ENCODE results near the gene SIGLEC9.

SIGLEC9 gene

GRCh38 chr19:51097796-51098195 is 26.9 kb upstream of the SIGLEC9 start:
- no peak for DNase-seq

GRCh38 chr19:51098365-51099046 is 26.2 kb upstream of the SIGLEC9 start:
- no peak for DNase-seq

DNA sequence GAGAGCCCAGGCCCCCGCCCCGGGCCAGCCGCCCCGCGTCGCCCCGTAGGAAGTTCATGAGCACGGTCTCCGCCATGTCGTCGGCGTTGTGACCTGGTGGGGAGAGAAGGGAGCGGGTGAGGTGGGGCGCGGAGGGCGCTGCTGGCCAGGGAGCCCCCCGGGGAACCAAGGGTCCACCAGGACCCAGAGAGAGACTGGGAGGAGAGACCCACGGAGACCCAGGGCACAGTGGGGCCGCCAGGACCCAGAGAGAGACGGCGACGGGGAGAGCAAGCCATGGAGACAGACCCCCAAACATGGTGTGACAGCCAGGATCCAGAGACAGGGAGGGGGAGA is 25.7 kb upstream of the SIGLEC9 start:
- no peak for DNase-seq

DNA sequence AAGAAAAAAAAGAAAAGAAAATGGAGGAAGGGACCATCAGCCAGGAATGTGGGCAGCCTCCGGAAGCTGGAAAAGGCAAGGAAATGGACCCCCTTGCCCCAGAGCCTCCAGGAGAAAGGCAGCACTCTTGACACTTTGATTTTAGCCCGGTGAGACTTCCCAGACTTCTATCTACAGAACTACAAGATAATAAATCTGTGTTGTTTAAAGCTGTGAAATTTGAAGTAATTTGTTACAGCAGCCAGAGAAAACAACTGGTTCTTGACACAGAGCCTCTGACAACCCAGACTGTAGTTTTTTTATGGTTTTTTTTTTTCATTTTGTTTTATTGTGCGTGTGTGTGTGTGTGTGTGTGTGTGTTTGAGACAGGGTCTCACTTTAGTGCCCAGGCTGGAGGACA is 24.1 kb upstream of the SIGLEC9 start:
- DNase-seq: no peak

DNA sequence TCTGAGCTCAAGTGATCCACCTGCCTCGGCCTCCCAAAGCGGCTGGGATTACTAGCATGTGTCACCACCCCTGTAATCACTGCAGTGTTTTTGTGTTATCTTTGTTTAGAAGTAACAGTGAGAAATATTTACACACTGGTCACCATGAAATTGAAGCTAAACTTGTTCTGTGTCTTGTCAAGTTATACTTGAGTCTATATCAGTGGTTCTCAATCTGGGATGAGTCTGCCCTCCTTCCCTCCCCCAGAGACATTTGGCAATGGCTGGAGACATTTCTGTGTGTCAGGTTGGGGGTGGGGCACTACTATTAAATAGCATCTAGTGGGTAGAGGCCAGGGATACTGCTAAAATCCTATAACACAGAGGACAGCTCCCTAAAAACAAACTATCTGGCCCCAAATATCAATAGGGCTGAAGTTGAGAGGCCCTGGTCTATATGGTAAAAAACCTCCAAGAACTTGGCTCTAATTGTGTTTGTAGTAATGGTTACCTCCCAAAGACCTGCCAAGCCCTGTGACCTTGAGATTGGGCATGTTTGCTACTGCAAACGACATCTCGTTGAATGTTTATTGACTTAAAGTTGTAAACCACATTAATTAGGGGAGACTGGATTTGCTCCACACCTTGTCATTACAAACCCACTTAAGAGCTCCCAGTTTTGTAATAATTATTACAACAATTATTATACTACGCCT is 23.4 kb upstream of the SIGLEC9 start:
- DNase-seq: no peak

GRCh38 chr19:51102991-51103390 is 21.7 kb upstream of the SIGLEC9 start:
- DNase-seq: no peak

DNA sequence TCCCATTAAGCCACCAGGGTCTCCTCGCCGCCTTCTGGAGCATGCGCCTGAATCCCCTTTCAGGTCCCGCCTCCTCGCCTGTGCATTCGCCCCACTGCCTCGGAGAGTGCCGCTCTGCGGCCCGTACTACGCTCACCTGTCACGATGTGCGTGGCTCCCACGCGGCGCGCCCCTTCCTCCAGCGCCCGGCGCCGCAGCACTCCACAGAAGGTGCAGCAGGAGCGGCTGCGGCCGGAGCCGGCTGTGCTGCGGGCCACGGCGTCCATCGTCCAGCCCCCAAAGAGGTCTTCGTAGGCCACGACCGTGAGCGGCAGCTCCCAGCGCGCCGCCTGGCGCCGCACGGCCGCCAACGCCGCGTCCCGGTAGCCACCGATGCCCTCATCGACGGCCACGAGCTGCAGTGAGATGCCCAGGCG is 20.8 kb upstream of the SIGLEC9 start:
- DNase-seq: no peak

DNA sequence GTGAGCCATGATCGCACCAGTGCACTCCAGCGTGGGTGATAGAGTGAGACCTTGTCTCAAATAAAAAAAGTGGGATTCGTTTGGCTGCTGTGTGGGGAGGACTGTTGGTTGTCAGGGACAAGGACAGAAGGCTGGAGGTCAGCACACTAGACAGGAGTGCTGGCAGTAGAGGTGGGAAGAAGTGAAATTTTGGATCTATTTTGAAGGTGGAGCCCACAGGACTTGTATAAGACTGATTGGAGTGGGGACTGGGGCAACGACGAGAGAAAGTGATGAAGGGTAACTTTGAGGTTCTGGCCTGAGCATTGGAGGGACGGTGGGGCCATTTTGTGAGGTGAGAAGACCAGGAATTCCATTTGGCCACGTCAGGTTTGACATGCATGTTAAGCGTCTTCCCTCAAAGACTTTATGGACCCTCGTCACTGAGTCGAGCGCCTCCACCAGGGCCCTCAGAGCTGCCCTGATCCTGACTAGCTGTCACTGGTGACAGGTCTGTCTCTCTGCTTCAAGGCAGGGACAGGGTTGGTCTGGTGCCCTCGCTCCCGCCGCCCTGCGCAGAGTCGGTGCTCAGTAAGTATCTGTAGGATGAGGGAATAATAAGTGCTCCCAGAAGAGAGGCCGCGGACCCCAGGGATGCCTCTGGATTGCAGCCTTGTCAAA is 17.2 kb upstream of the SIGLEC9 start:
- no peak for DNase-seq

DNA sequence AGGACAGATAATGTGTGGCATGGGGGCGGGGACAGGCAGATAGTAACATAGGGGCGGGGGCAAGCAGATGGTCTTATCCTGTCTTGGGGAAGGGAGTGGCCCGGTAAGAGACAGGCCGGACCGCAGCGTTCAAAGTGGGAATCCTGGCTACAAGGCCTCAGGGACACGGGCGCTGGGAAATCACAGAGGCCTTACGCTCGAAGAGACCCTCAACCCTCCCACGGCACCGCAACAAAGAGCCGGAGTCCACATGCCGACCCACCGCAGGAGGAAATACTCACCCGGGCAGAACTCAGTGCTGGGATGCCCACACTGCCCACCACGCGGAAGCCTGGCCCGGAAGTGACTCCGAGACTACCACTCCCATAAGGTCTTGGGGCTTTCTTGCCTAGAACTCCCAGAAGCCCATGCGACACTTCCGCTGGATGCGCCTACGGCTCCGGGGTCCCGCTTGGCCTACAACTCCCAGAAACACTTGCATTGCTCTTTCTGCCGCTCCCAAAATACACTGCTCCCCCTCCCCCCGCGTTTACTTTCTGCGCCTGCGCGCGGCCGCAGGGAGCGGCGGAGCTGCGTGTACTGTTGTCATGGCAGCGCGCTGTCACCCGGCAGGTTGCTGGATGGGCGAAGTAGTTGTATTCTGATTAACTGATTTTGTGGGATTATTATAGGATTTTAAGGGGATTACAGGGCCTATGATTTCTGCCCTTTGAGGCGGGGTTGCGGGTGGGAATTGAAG is 16.5 kb upstream of the SIGLEC9 start, which contains the start of gene CTU1:
Gene CTU1, minus strand, starts transcription at position 344 of the 739 bp plus-strand sequence. CDS start 3,840 bp downstream, outside the sequence.
- DNase-seq: peak; percentile 98

GRCh38 chr19:51108805-51109146 is 15.9 kb upstream of the SIGLEC9 start:
- DNase-seq: no peak

GRCh38 chr19:51110666-51110971 is 14.1 kb upstream of the SIGLEC9 start:
- DNase-seq: no peak

- no peak for DNase-seq
These were observed 13.1 kb upstream of the SIGLEC9 start for GRCh38 chr19:51111606-51112005.

- DNase-seq: peak; percentile 35
These were observed 10.5 kb upstream of the SIGLEC9 start for GRCh38 chr19:51114087-51114729.

DNA sequence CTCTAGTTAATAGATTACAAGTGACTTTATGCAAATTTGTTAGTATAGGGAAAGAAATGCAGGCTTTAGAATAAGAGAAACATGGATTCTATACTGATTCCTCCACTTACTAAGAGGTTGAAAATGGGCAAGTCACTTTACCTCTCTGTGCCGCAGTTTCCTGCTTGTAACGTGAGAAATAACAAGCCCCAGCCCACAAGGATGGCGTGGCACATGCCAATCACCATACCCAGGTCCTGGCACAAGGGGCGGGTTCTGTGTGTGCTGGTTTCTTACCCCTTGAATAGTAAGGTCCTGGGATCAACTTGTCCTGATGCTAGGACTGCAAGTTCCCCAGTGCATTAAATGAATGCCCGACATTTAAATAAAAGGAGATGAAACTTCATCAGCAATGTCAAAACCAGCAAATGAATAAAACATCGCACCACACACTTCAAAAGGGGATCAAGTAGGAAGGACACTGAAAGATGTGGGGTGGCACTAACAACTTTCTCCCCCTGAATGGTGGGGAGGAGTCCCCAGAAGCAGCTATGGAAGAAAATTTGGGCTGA is 7.9 kb upstream of the SIGLEC9 start:
- no peak for DNase-seq

DNA sequence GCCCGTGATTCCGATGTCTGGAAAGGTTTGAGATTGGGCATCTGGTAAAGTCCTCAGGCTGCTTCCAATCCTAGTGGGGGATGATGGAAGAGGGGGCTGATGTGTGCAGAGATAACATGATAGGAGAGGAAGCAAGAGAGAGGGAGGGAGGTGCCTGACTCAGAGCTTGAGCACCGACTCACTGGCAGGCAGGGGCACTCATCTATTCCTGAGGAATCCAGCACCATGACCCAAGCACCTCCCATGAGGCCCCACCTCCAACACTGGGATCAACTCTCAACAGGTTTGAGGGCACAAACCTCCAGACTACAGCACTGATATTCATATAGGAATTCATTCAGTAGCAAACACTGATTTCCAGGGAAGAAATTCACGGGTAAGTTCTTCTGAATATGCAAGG is 5.6 kb upstream of the SIGLEC9 start:
- no peak for DNase-seq

DNA sequence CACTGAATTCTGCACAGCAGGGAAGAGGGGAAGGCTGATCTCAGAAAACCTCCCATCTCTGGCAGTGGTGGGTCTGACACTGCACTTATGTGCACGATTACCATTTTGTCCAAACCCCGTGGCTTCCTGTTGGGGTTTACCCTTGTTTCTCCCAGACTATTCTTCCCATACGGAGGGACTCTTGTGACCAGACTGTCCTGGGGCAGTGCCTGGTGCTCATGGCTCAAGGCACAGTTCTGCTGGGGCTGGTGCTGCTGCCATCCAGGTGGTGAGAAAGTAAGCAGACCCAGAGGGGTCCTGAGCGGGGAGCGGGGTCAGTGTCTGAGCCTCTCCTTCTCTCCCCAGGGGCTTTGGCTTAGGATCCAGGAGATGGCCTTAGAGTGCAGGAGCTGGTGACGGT is 5.1 kb upstream of the SIGLEC9 start:
- no peak for DNase-seq

- DNase-seq: no peak
These were observed 4.5 kb upstream of the SIGLEC9 start for GRCh38 chr19:51120160-51120559.

- DNase-seq: no peak
These were observed 3.4 kb upstream of the SIGLEC9 start for GRCh38 chr19:51121257-51121656.

- no peak for DNase-seq
These were observed 2.4 kb upstream of the SIGLEC9 start for GRCh38 chr19:51122112-51122981.

DNA sequence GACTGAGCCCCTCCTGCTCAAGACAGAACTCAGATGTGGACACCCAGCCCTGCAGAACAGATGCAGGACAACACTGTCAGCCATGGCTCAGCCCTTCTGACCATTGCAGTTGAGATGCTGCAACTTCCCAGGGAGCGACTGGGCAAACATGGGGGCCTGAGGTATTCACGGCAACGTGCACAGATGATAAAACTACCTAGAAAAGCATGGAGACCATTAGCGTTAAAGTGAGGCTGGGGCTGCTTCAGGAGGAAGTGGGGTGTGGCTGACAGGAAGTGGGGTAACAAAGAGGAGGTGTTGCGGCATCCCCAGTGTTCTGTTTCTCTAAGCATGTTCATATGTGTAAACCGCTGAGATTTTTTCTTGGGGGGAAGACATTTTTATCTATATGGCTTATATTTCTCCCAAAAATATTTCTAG is 1.3 kb upstream of the SIGLEC9 start:
- no peak for DNase-seq

DNA sequence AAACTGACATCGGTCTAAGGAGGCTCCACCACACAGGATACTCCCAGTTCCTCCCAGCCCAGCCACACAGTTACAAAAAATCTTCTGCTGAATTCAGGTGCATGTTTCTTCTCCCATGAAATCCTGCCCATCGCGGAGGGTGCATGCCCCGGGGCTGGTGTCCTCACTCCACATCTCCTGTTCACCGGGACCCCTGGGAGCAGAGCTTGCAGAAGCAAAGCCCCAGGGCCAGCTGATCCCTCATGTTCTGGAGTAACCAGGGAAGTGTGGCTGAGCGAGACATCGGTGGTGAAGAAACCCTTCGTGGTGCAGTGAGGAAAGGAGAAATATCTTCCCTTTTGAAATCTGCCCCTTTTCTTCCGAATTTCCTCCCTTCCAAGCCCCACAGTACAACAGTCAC is 904 bp upstream of the SIGLEC9 start:
- no peak for DNase-seq

DNA sequence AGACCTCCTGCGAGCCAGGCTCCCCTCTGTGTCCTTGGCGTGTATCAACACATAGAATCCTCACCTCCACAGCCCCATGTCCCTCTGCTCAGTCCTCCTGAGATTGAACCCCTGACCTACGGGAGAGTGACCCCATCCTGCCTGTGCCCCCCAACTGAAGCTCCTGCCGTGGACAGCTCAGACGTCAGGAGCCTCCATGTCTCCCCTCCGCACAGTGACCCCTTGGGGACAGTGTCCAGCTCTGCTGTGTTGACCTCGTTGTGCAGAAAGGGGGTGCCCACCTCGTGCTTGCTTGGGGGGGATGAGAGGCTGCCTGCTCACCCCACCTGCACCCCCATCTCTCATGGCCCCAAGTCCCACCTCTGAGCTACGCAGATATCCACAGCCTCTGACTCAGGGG is 490 bp upstream of the SIGLEC9 start:
- DNase-seq: no peak
